Calu3 (cell line): ENCODE results near the gene KLF8. TPM values are rescaled to one million over a fixed set of nuclear protein-coding genes. Genes with fewer than 3 reads are reported as not detected.

ENCODE experiments used
- BruUV-seq: library from RNA; stranded (reverse); fragments of 400-500 nt; replicated peaks from 2 replicates; lab custom pipeline; 2021; lab: Mats Ljungman, UMichigan
- CTCF ChIA-PET: fragments of 300-600 bp; sonication (Branson Sonifier 250); formaldehyde crosslinking; loops from one replicate; lab custom pipeline; 2022; ENCODE audit warnings: antibody characterized with exemption; lab: Charles Lee
- DNase-seq: peaks from one replicate; pipeline ENCODE4 v3.0.0; 2022
- H3K27ac Mint-ChIP-seq: one replicate; pipeline ENCODE4 v1.8.0; 2022; ENCODE audit warnings: mixed read lengths; ENCODE audit not compliant: unreplicated experiment
- H3K27me3 Mint-ChIP-seq: one replicate; pipeline ENCODE4 v1.8.0; 2022; ENCODE audit warnings: mixed read lengths; ENCODE audit not compliant: unreplicated experiment
- H3K36me3 Mint-ChIP-seq: one replicate; pipeline ENCODE4 v1.8.0; 2022; ENCODE audit warnings: mild to moderate bottlenecking, moderate library complexity, mixed read lengths; ENCODE audit not compliant: insufficient read depth, unreplicated experiment
- H3K4me1 Mint-ChIP-seq: one replicate; pipeline ENCODE4 v1.8.0; 2022; ENCODE audit warnings: mild to moderate bottlenecking, low read depth, mixed read lengths; ENCODE audit not compliant: unreplicated experiment
- H3K4me3 Mint-ChIP-seq: one replicate; pipeline ENCODE4 v1.8.0; 2022; ENCODE audit warnings: mild to moderate bottlenecking, low read depth, moderate library complexity, mixed read lengths; ENCODE audit not compliant: unreplicated experiment
- H3K9me3 Mint-ChIP-seq: one replicate; pipeline ENCODE4 v1.8.0; 2022; ENCODE audit warnings: low read depth, mixed read lengths; ENCODE audit not compliant: unreplicated experiment
- CTCF ChIP-seq: fragments of 200-600 bp; IDR thresholded peaks from one replicate; pipeline ENCODE4 v1.8.0; 2022; ENCODE audit warnings: antibody characterized with exemption; ENCODE audit not compliant: unreplicated experiment
- intact Hi-C: fragments of 100-400 bp; cut with micrococcal nuclease; formaldehyde crosslinking; loops from one replicate; pipeline ENCODE4 v1.10.0; 2022; ENCODE audit not compliant: unreplicated experiment
- total RNA-seq: library from RNA; stranded (reverse); gene quantifications from 2 replicates; pipeline ENCODE4 v1.2.3, GENCODE V29; 2022

The KLF8 gene
- total RNA-seq, 1 experiment from 2014 or later = 0.66 TPM

GRCh38 chrX:56313308-56313707 lies 81.2 kb downstream of the KLF8 start:
- no peaks in the 10 kb centered on the region for H3K27me3 Mint-ChIP-seq

GRCh38 chrX:56314334-56314733 lies 82.2 kb downstream of the KLF8 start:
- peaks cover 2% of the 10 kb centered on the region for H3K9me3 Mint-ChIP-seq
- DNase-seq = no peak
- no peak overlapping the region for H3K4me3 Mint-ChIP-seq
- no TSS peak for BruUV-seq
- TF ChIP-seq CTCF = no peak
- H3K27ac Mint-ChIP-seq = no peak overlapping the region
- CTCF ChIA-PET = no interaction called here
- intact Hi-C loops = no loop called here
- no peaks in the 10 kb centered on the region for H3K36me3 Mint-ChIP-seq
- no peaks in the 10 kb centered on the region for H3K27me3 Mint-ChIP-seq
- no peaks in the 10 kb centered on the region for H3K4me1 Mint-ChIP-seq

More at GRCh38 chrX:56313308-56313707, 81.2 kb downstream of the KLF8 start:
- no peaks in the 10 kb centered on the region for H3K4me1 Mint-ChIP-seq
- intact Hi-C loops = no loop called here
- CTCF ChIA-PET = no interaction called here
- BruUV-seq = no TSS peak
- no peak for TF ChIP-seq CTCF
- no peak overlapping the region for H3K27ac Mint-ChIP-seq
- peaks cover 2% of the 10 kb centered on the region for H3K9me3 Mint-ChIP-seq
- no peak for DNase-seq
- H3K36me3 Mint-ChIP-seq = no peaks in the 10 kb centered on the region
- H3K4me3 Mint-ChIP-seq = no peak overlapping the region

- H3K4me3 Mint-ChIP-seq = no peak overlapping the region
- CTCF ChIA-PET = no interaction called here
- peaks cover 11% of the 10 kb centered on the region for H3K9me3 Mint-ChIP-seq
- DNase-seq = no peak
- no peak for TF ChIP-seq CTCF
- no TSS peak for BruUV-seq
- H3K27me3 Mint-ChIP-seq = no peaks in the 10 kb centered on the region
- H3K4me1 Mint-ChIP-seq = no peaks in the 10 kb centered on the region
- intact Hi-C loops = no loop called here
- H3K36me3 Mint-ChIP-seq = no peaks in the 10 kb centered on the region
- no peak overlapping the region for H3K27ac Mint-ChIP-seq
Observed at GRCh38 chrX:56318076-56318475, 85.9 kb downstream of the KLF8 start.

GRCh38 chrX:56319165-56319564 lies 87.0 kb downstream of the KLF8 start:
- Mint-ChIP-seq H3K27ac (no peak overlapping the region), H3K4me1 (no peaks in the 10 kb centered on the region), H3K9me3 (peaks cover 11% of the 10 kb centered on the region), H3K4me3 (no peak overlapping the region), H3K27me3 (no peaks in the 10 kb centered on the region), H3K36me3 (no peaks in the 10 kb centered on the region)
- no peak for DNase-seq
- intact Hi-C loops = no loop called here
- TF ChIP-seq CTCF = no peak
- BruUV-seq = no TSS peak
- CTCF ChIA-PET = no interaction called here
